Measurements from ENCODE around the gene TMEM35B.
"Not testable (repeated sequence)": the region's sequence is repeated elsewhere in the genome, so short reads cannot be mapped to it uniquely, and the experiment has no call there.

TMEM35B gene

DNA sequence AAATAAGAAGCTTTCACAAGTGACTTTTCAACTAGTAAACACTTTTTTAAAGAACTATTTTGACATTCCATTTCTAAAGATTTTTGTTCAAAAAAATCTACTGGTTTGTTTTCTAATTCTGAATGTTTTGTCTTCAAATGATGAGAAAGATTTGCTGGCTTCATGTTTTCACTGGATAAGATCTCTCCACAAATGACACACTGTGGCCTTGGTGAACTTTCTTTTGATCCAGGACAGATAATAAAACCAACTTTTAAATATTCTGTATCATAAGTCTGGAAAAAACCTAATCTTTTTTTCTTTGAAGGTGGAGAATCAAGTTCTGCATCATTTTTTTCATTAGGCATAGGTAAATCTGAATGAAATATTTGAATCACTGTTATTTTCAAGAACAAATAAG, 3.4 kb upstream of the TMEM35B start:
- Histone ChIP-seq H3K36me3 (ENCODE audit: insufficient read depth, low read length) (no peaks in the 10 kb centered on the region), H3K27me3 (ENCODE audit: control insufficient read depth in 1 of 2, insufficient read depth in 2 of 2, low read length in 2 of 2) (no peaks in the 10 kb centered on the region), H3K9ac (ENCODE audit: low read length) (no peak overlapping the region), H3K27ac (ENCODE audit: low read depth, low read length) (no peak overlapping the region), H3K4me3 (ENCODE audit: low read depth in 1 of 2, low read length in 2 of 2) (no peak overlapping the region), H3K9me3 (ENCODE audit: low read length) (no peaks in the 10 kb centered on the region), H3K4me1 (ENCODE audit: insufficient read depth, low read length) (peaks cover 16% of the 10 kb centered on the region)

DNA sequence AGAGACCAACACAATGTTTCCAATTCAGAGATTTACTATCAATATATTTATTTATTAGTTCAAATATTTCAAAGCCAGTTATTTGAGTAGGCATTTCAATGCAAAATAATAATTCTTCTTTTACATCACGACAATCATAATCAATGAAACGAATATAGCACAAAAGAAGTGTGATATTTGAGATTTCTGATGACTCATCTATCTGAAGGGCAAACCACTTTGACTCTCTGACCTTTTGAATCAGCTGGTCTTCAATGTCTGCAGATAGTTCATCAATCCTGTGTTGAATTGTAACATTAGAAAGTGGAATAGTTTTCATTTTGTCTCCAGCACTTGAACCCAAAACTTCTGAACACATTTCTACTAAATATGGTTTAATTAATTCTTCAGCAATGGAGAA, 3.0 kb upstream of the TMEM35B start:
- Histone ChIP-seq H3K27ac (ENCODE audit: low read depth, low read length) (no peak overlapping the region), H3K27me3 (ENCODE audit: control insufficient read depth in 1 of 2, insufficient read depth in 2 of 2, low read length in 2 of 2) (no peaks in the 10 kb centered on the region), H3K36me3 (ENCODE audit: insufficient read depth, low read length) (no peaks in the 10 kb centered on the region), H3K9ac (ENCODE audit: low read length) (no peak overlapping the region), H3K4me3 (ENCODE audit: low read depth in 1 of 2, low read length in 2 of 2) (no peak overlapping the region), H3K4me1 (ENCODE audit: insufficient read depth, low read length) (peaks cover 20% of the 10 kb centered on the region), H3K9me3 (ENCODE audit: low read length) (no peaks in the 10 kb centered on the region)

DNA sequence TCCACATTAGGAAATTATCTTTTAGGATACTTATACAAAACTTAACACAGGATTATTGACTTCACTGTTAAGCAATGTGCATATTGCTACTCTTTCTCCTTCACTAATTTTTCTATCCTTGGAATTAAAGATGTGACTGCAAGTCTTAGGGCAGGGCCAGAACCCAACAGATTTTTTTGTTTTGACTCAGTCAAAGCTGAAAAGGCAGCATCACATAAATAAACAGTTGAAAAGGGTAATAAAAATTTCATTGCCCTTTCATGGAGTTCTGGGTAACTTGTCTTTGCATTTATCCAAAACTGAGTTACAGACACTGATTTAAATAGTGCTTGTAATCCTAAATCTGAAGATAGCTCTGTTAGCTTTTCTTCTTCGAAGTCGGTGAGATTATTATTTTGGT, 1.9 kb upstream of the TMEM35B start:
- H3K9me3 ChIP-seq (ENCODE audit: low read length) = no peaks in the 10 kb centered on the region
- no peaks in the 10 kb centered on the region for H3K36me3 ChIP-seq (ENCODE audit: insufficient read depth, low read length)
- H3K27me3 ChIP-seq (ENCODE audit: control insufficient read depth in 1 of 2, insufficient read depth in 2 of 2, low read length in 2 of 2) = no peaks in the 10 kb centered on the region
- H3K27ac ChIP-seq (ENCODE audit: low read depth, low read length) = no peak overlapping the region
- no peak overlapping the region for H3K4me3 ChIP-seq (ENCODE audit: low read depth in 1 of 2, low read length in 2 of 2)
- H3K4me1 ChIP-seq (ENCODE audit: insufficient read depth, low read length) = peaks cover 20% of the 10 kb centered on the region
- no peak overlapping the region for H3K9ac ChIP-seq (ENCODE audit: low read length)

DNA sequence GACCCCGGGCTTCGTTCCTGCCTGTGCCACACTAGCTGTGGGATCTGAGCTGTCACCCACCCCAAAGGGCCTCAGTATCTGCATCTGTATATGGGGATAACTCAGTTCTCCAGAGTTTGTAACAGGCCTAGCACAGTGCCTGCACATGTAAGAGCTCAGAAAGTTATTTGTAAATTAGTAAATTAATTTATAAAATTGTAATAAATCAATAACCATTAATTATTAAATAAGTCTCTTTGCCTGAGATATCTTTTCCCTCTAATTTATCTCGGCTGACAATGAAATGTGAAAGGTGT, 410 bp upstream of the TMEM35B start:
- Histone ChIP-seq H3K4me1 (ENCODE audit: insufficient read depth, low read length) (peaks cover 20% of the 10 kb centered on the region), H3K4me3 (ENCODE audit: low read depth in 1 of 2, low read length in 2 of 2) (peak overlapping the region; percentile 84 to 88), H3K9ac (ENCODE audit: low read length) (peak overlapping the region; percentile 81), H3K27ac (ENCODE audit: low read depth, low read length) (peak overlapping the region; percentile 93)
- not testable (repeated sequence) for H3K27me3 ChIP-seq (ENCODE audit: control insufficient read depth in 1 of 2, insufficient read depth in 2 of 2, low read length in 2 of 2); H3K36me3 ChIP-seq (ENCODE audit: insufficient read depth, low read length); H3K9me3 ChIP-seq (ENCODE audit: low read length)

DNA sequence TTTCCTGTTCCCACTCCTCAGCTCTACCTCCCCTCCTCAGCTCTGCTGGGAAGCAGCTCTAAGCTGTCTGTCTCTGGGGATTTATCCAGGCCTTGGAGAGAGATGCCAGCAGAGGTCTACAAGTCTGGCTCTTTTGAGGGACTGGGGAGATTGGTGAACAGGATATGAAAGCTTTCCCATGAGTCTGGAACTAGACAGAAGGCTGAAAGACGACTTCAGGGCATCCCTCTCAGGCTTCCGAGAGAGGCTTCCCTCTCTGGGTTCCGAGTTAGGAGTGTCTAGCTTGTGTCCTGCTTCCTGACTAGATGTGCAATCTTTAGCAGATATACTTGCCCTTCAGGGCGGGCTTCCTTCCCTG, 733 bp downstream of the TMEM35B start:
- H3K27me3 ChIP-seq (ENCODE audit: control insufficient read depth in 1 of 2, insufficient read depth in 2 of 2, low read length in 2 of 2) = no peaks in the 10 kb centered on the region
- peak overlapping the region; percentile 93 for H3K27ac ChIP-seq (ENCODE audit: low read depth, low read length)
- H3K9me3 ChIP-seq (ENCODE audit: low read length) = no peaks in the 10 kb centered on the region
- H3K4me1 ChIP-seq (ENCODE audit: insufficient read depth, low read length) = peaks cover 20% of the 10 kb centered on the region
- H3K36me3 ChIP-seq (ENCODE audit: insufficient read depth, low read length) = peaks cover 5% of the 10 kb centered on the region
- peak overlapping the region; percentile 81 for H3K9ac ChIP-seq (ENCODE audit: low read length)
- H3K4me3 ChIP-seq (ENCODE audit: low read depth in 1 of 2, low read length in 2 of 2) = peak overlapping the region; percentile 84 to 88

DNA sequence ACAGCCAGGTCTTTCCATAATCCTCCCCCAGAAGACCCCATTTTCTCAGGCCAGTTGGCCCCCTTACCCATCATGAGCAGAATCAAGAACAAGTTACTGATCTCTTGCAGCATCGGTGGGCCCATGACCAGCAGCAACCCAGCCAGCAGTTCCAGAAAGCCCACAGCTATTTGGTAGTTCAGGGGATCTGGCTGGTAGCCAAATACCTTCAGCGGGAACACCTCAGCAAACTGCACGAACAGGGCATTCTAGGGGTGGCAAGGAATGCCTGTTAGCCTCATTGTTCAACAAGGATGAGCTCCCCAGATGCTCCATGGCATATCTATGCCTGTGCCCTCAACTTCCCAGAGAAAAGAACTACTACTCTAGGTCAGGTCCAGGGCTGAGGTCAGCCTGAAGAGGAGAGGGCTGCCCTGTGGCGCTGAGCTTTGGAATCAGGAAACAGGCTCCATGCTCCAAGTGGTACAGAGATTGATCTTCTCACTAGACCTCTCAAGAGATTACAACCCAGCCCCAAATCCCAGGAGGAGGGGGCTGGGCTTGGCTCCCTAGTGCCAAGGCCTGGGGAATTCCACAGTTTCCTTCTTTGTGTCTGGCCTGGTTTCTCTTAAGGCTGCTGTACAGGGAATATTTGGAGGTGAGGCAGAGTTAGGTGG, 1.3 kb downstream of the TMEM35B start:
- H3K9me3 ChIP-seq (ENCODE audit: low read length) = no peaks in the 10 kb centered on the region
- peaks cover 5% of the 10 kb centered on the region for H3K36me3 ChIP-seq (ENCODE audit: insufficient read depth, low read length)
- H3K4me1 ChIP-seq (ENCODE audit: insufficient read depth, low read length) = peaks cover 20% of the 10 kb centered on the region
- H3K27me3 ChIP-seq (ENCODE audit: control insufficient read depth in 1 of 2, insufficient read depth in 2 of 2, low read length in 2 of 2) = no peaks in the 10 kb centered on the region
- H3K27ac ChIP-seq (ENCODE audit: low read depth, low read length) = peak overlapping the region; percentile 93
- peak overlapping the region; percentile 81 for H3K9ac ChIP-seq (ENCODE audit: low read length)
- peak overlapping the region; percentile 84 to 88 for H3K4me3 ChIP-seq (ENCODE audit: low read depth in 1 of 2, low read length in 2 of 2)

DNA sequence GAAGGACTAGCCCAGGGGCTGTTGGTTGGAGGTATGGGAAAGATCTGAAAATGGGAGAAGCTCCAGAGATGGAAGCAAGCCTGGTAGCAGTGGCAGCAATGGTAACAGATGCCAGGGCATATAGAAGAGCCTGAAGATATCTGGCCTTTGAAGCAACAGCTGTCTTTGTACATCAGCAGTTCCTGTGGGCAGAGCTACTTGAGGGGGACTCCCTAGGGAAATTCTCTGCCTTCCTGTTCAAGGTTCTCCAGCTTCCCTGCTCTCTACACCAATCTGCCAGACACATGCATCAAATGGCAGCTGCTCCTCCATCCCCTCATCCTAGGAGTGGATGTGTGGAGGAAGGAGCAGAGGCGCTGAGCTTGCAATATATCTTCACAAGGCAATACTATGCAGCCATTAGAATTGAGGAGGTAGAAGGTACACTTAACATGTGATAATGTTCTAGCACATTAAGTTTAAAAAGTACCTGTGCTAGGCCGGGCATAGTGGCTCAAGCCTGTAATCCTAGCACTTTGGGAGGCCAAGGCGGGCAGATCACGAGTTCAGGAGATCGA, 2.2 kb downstream of the TMEM35B start:
- H3K27ac ChIP-seq (ENCODE audit: low read depth, low read length) = no peak overlapping the region
- H3K36me3 ChIP-seq (ENCODE audit: insufficient read depth, low read length) = peaks cover 5% of the 10 kb centered on the region
- no peak overlapping the region for H3K4me3 ChIP-seq (ENCODE audit: low read depth in 1 of 2, low read length in 2 of 2)
- no peaks in the 10 kb centered on the region for H3K27me3 ChIP-seq (ENCODE audit: control insufficient read depth in 1 of 2, insufficient read depth in 2 of 2, low read length in 2 of 2)
- no peaks in the 10 kb centered on the region for H3K9me3 ChIP-seq (ENCODE audit: low read length)
- H3K9ac ChIP-seq (ENCODE audit: low read length) = no peak overlapping the region
- H3K4me1 ChIP-seq (ENCODE audit: insufficient read depth, low read length) = peaks cover 20% of the 10 kb centered on the region

DNA sequence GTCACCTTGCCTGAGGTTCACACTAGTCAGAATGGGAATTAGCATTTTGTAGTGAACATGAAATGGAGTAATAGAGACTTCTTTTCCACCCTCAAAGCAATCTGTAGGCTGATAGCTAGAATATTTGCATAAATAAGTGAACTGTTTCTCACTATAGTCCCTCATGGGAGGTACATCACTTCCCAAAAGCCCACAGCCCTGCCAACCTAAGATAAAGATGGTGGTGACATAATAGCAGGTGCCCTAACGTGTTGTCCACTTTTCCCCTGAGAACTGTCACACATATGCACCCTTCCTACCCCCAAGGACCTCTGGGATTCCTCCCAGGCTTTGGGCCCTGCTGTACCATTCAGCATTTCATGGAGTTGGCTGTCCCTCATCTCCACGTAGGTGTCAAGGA, 4.4 kb downstream of the TMEM35B start:
- no peaks in the 10 kb centered on the region for H3K9me3 ChIP-seq (ENCODE audit: low read length)
- peaks cover 5% of the 10 kb centered on the region for H3K36me3 ChIP-seq (ENCODE audit: insufficient read depth, low read length)
- H3K27me3 ChIP-seq (ENCODE audit: control insufficient read depth in 1 of 2, insufficient read depth in 2 of 2, low read length in 2 of 2) = no peaks in the 10 kb centered on the region
- no peak overlapping the region for H3K9ac ChIP-seq (ENCODE audit: low read length)
- H3K27ac ChIP-seq (ENCODE audit: low read depth, low read length) = no peak overlapping the region
- no peak overlapping the region for H3K4me3 ChIP-seq (ENCODE audit: low read depth in 1 of 2, low read length in 2 of 2)
- peaks cover 16% of the 10 kb centered on the region for H3K4me1 ChIP-seq (ENCODE audit: insufficient read depth, low read length)

DNA sequence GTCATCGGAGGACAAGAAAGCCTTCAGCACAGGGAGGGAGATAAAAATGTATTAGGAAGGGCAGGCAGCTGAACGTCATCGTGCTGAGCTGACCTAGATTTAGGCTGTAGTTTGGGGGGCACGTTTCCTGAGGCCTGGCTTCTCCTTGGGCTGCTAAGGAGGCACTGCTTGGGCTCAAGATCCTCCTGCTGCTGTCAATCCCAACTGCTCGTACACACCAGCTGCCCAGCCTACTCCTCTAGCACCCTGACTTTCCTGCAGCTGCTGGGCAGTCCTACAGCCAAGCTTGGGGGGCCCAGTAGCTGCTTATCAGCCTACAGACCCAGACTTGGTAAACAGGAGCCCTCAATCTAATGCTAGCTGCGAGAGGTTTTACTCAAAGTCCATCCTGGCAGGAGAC, 6.2 kb downstream of the TMEM35B start:
- Histone ChIP-seq H3K27ac (ENCODE audit: low read depth, low read length) (no peak overlapping the region), H3K9ac (ENCODE audit: low read length) (no peak overlapping the region), H3K4me1 (ENCODE audit: insufficient read depth, low read length) (peaks cover 11% of the 10 kb centered on the region), H3K9me3 (ENCODE audit: low read length) (no peaks in the 10 kb centered on the region), H3K4me3 (ENCODE audit: low read depth in 1 of 2, low read length in 2 of 2) (no peak overlapping the region), H3K27me3 (ENCODE audit: control insufficient read depth in 1 of 2, insufficient read depth in 2 of 2, low read length in 2 of 2) (no peaks in the 10 kb centered on the region), H3K36me3 (ENCODE audit: insufficient read depth, low read length) (peaks cover 5% of the 10 kb centered on the region)

DNA sequence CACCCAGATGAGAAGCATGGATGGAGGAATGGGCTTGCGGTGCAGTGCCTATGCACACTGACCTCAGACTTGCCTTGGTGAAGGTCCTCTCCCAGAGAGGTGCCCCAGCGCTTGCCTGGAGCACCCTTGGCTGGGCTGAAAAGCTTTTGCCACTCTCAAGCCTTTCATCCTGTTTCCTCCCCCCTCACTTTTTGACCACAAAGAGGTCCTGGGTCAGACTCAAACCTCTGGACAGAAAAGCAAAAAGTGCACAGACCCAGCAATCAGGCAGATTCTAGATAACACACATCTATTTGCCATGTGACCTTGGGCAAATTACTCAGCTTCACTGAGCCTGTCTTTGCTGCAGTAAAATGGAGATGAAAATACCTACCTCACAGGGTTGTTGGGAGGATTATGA, 7.3 kb downstream of the TMEM35B start:
- Histone ChIP-seq H3K36me3 (ENCODE audit: insufficient read depth, low read length) (peaks cover 5% of the 10 kb centered on the region), H3K9me3 (ENCODE audit: low read length) (no peaks in the 10 kb centered on the region), H3K9ac (ENCODE audit: low read length) (no peak overlapping the region), H3K4me3 (ENCODE audit: low read depth in 1 of 2, low read length in 2 of 2) (no peak overlapping the region), H3K27me3 (ENCODE audit: control insufficient read depth in 1 of 2, insufficient read depth in 2 of 2, low read length in 2 of 2) (no peaks in the 10 kb centered on the region), H3K27ac (ENCODE audit: low read depth, low read length) (no peak overlapping the region), H3K4me1 (ENCODE audit: insufficient read depth, low read length) (peaks cover 4% of the 10 kb centered on the region)

DNA sequence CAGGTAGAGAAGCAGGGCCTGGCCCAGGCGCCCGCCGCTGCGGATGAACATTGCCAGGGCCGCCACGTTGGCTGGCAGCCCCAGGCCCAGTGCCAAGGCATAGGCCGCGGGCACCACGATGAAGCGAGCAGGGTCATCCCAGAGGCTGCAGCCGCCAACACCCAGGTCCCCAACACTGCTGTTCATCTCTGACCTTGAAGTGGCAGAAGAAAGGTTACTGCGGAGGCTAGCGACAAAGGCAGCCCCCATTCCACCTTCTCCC, 8.0 kb downstream of the TMEM35B start:
- Histone ChIP-seq H3K27ac (ENCODE audit: low read depth, low read length) (no peak overlapping the region), H3K4me1 (ENCODE audit: insufficient read depth, low read length) (peaks cover 4% of the 10 kb centered on the region), H3K27me3 (ENCODE audit: control insufficient read depth in 1 of 2, insufficient read depth in 2 of 2, low read length in 2 of 2) (no peaks in the 10 kb centered on the region), H3K9ac (ENCODE audit: low read length) (no peak overlapping the region), H3K4me3 (ENCODE audit: low read depth in 1 of 2, low read length in 2 of 2) (no peak overlapping the region), H3K9me3 (ENCODE audit: low read length) (no peaks in the 10 kb centered on the region), H3K36me3 (ENCODE audit: insufficient read depth, low read length) (peaks cover 5% of the 10 kb centered on the region)

DNA sequence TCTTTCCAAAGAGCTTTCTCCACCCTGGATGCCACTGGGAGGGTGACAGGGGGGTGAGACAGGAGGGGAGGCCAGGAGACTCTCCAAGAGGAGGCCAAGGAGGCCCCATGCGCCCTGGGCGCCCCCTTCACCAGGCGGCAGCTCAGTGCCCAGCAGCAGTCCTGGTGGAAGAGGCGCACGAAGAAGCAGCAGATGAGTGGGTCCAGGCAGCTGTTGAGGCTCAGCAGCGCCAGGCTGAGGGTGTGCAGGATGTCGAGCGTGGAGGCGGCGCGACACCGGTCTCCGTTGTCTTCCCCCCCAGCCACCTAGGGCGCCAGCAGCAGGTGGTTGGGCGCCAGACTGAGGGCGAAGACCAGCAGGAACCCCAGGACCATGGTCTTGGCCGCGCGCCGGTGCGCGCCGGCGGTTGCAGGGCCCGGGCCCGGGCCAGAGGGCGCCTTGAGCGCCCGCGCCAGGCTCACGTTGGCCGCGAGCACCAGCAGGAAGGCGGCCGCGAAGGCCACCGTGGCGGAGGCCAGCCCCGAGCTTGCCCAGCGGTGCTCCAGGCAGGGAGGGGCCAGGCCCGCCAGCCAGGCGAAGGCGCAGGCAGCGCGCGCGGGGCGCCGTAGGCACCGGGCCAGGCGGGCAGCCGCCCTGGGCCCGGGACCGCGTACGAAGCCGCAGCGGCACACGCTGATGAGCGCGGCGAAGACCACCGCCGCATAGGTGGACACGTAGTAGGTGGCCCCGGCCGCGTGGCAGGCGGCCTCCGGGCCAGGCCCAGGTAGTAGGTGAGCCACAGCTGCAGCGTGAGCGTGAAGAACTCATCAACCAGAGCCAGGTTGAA, 8.6 kb downstream of the TMEM35B start:
- Histone ChIP-seq H3K4me1 (ENCODE audit: insufficient read depth, low read length) (peaks cover 4% of the 10 kb centered on the region), H3K4me3 (ENCODE audit: low read depth in 1 of 2, low read length in 2 of 2) (no peak overlapping the region), H3K36me3 (ENCODE audit: insufficient read depth, low read length) (peaks cover 5% of the 10 kb centered on the region), H3K9ac (ENCODE audit: low read length) (no peak overlapping the region), H3K27me3 (ENCODE audit: control insufficient read depth in 1 of 2, insufficient read depth in 2 of 2, low read length in 2 of 2) (no peaks in the 10 kb centered on the region), H3K9me3 (ENCODE audit: low read length) (no peaks in the 10 kb centered on the region), H3K27ac (ENCODE audit: low read depth, low read length) (no peak overlapping the region)
